Stimulated activated CD4-positive, alpha-beta T cell treated with anti-CD3 and anti-CD28 coated beads, Interleukin-4, amount 100 ng/mL, for 1 hour (primary cell): ENCODE results near the gene WDR4.
"Not testable (repeated sequence)": the region's sequence is repeated elsewhere in the genome, so short reads cannot be mapped to it uniquely, and the experiment has no call there.

ENCODE experiments used
- DNase-seq: peaks from one replicate; pipeline ENCODE4 v3.0.0-alpha.2; 2020

The WDR4 gene

GRCh38 chr21:42875811-42876210, 3.5 kb downstream of the WDR4 start:
- not testable (repeated sequence) for DNase-seq

- no peak for DNase-seq
Measured at GRCh38 chr21:42873096-42873495, 6.2 kb downstream of the WDR4 start.

GRCh38 chr21:42868196-42868595, 11.1 kb downstream of the WDR4 start:
- DNase-seq: no peak

- no peak for DNase-seq
Measured at GRCh38 chr21:42865776-42866160, 13.6 kb downstream of the WDR4 start.

- DNase-seq: no peak
Measured at GRCh38 chr21:42864815-42865775, 14.2 kb downstream of the WDR4 start.

- no peak for DNase-seq
Measured at GRCh38 chr21:42864286-42864685, 15.1 kb downstream of the WDR4 start.

GRCh38 chr21:42863504-42863870, 15.9 kb downstream of the WDR4 start:
- no peak for DNase-seq

- no peak for DNase-seq
Measured at GRCh38 chr21:42862774-42863503, 16.4 kb downstream of the WDR4 start.

GRCh38 chr21:42861848-42862400, 17.4 kb downstream of the WDR4 start:
- DNase-seq: no peak

- DNase-seq: no peak
Measured at GRCh38 chr21:42861311-42861847, 18.0 kb downstream of the WDR4 start.

GRCh38 chr21:42860345-42860744, 19.0 kb downstream of the WDR4 start:
- DNase-seq: no peak

GRCh38 chr21:42859891-42860230, 19.5 kb downstream of the WDR4 start:
- DNase-seq: no peak

- DNase-seq: no peak
Measured at GRCh38 chr21:42858957-42859890, 20.1 kb downstream of the WDR4 start.

GRCh38 chr21:42858185-42858847, 21.0 kb downstream of the WDR4 start:
- no peak for DNase-seq

GRCh38 chr21:42857216-42857615, 22.1 kb downstream of the WDR4 start:
- no peak for DNase-seq

GRCh38 chr21:42855937-42856335, 23.4 kb downstream of the WDR4 start:
- DNase-seq: no peak

GRCh38 chr21:42855171-42855936, 24.0 kb downstream of the WDR4 start:
- no peak for DNase-seq

- DNase-seq: no peak
Measured at GRCh38 chr21:42854246-42855010, 24.9 kb downstream of the WDR4 start.

- DNase-seq: no peak
Measured at GRCh38 chr21:42853621-42854020, 25.7 kb downstream of the WDR4 start.

GRCh38 chr21:42852925-42853570, 26.3 kb downstream of the WDR4 start:
- DNase-seq: no peak
